ENCODE results near the gene TRAPPC6A.

- TF ChIP-seq CTCF (IDR thresholded peaks at IDR 0.05) (no peak), POLR2A (IDR thresholded peaks at IDR 0.05) (no peak)
These were observed 14.9 kb downstream of the TRAPPC6A start for GRCh38 chr19:45163156-45163555.
